ENCODE data around the gene VLDLR.

VLDLR gene

DNA sequence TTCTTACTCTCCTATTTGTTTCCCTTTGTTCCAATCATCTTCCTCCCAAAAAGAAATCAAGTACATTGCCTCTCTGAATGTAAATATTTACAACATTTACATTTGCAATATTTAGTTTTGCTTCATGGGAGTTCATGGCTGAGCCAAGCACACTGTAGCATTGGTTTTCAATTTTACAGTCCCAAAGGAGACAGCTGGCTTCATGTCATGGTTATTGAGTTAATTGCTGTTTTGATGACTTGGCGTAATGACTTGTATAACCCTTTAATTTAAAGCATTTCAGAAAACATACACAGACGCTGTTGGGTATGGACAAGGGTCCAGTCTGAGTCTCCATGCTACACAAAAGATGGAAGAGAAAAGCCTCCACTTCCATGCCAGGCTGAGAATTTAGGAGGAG is 25.6 kb upstream of the VLDLR start:
- no peak for DNase-seq (ENCODE audit: low read depth, low spot score)
- H3K4me3 ChIP-seq (ENCODE audit: low read depth, low read length): no peak overlapping the region
- in situ Hi-C loops (cut with HindIII; ENCODE audit: low sequenced_read_pairs): no loop called here
- TF ChIP-seq, protein P1, sequence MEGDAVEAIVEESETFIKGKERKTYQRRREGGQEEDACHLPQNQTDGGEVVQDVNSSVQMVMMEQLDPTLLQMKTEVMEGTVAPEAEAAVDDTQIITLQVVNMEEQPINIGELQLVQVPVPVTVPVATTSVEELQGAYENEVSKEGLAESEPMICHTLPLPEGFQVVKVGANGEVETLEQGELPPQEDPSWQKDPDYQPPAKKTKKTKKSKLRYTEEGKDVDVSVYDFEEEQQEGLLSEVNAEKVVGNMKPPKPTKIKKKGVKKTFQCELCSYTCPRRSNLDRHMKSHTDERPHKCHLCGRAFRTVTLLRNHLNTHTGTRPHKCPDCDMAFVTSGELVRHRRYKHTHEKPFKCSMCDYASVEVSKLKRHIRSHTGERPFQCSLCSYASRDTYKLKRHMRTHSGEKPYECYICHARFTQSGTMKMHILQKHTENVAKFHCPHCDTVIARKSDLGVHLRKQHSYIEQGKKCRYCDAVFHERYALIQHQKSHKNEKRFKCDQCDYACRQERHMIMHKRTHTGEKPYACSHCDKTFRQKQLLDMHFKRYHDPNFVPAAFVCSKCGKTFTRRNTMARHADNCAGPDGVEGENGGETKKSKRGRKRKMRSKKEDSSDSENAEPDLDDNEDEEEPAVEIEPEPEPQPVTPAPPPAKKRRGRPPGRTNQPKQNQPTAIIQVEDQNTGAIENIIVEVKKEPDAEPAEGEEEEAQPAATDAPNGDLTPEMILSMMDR (IDR thresholded peaks at IDR 0.05; ENCODE audit: low read depth, low read length): no peak

DNA sequence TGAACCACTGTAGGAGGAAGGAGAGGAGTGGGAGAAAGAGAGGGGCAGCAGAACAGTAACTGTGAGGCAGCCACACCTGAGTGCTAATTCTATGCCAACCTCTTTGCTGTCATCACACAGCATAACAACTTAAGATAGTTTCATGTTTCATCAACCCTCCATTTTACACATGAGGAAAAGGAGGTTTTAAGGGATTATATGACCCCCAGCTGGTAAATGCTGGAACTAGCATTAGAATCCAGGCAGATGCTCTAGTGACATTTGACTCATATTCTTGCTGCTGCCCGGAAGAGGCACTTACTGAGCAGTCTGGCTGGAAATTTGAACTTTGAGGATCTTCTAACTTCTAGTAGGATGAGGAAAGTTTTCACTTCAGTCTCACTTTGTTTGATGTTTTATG is 24.1 kb upstream of the VLDLR start:
- TF ChIP-seq, protein P1 (IDR thresholded peaks at IDR 0.05; ENCODE audit: low read depth, low read length): no peak
- no peak overlapping the region for H3K4me3 ChIP-seq (ENCODE audit: low read depth, low read length)
- no peak for DNase-seq (ENCODE audit: low read depth, low spot score)
- in situ Hi-C loops (cut with HindIII; ENCODE audit: low sequenced_read_pairs): no loop called here

DNA sequence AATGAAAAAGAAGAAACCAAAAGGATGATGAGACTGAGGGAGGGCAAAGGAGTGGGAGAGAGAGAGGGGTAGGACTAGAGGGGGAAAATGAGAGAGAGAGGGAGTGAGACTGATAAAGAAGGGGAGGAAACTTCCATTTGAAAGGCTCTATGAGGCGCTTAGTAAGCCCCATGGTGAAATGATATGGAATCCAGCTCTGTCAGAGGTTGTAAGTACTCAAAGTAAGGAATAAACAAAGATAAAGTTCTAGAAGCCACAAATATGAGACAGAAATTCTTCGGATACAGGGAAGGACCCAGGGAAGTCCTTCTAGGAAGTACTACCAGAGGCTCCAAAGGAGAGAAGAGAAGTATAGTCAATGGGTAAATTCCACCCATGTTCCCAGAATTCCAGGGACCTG is 21.7 kb upstream of the VLDLR start:
- TF ChIP-seq, protein P1 (IDR thresholded peaks at IDR 0.05; ENCODE audit: low read depth, low read length): no peak
- in situ Hi-C loops (cut with HindIII; ENCODE audit: low sequenced_read_pairs): no loop called here
- no peak for DNase-seq (ENCODE audit: low read depth, low spot score)
- H3K4me3 ChIP-seq (ENCODE audit: low read depth, low read length): no peak overlapping the region

DNA sequence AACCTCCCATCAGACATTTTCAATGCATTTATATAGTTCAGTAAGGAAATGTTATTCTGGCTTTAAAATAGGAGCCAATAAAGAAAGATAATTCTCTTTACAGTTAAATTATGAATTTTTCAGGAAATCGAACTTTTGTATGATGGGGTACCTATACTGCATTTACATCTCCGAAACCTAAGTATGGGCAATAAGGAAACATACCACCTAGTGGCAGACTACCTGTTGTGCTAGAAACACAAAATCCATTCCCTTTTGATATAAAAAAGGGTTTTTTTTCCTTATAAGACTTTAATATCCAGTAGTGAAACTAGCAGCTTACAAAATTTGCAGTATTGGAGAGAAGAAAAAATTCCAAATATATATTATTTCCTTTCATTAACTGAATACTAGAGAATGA is 21.3 kb upstream of the VLDLR start:
- DNase-seq (ENCODE audit: low read depth, low spot score): no peak
- in situ Hi-C loops (cut with HindIII; ENCODE audit: low sequenced_read_pairs): no loop called here
- no peak overlapping the region for H3K4me3 ChIP-seq (ENCODE audit: low read depth, low read length)
- TF ChIP-seq, protein P1 (IDR thresholded peaks at IDR 0.05; ENCODE audit: low read depth, low read length): no peak

DNA sequence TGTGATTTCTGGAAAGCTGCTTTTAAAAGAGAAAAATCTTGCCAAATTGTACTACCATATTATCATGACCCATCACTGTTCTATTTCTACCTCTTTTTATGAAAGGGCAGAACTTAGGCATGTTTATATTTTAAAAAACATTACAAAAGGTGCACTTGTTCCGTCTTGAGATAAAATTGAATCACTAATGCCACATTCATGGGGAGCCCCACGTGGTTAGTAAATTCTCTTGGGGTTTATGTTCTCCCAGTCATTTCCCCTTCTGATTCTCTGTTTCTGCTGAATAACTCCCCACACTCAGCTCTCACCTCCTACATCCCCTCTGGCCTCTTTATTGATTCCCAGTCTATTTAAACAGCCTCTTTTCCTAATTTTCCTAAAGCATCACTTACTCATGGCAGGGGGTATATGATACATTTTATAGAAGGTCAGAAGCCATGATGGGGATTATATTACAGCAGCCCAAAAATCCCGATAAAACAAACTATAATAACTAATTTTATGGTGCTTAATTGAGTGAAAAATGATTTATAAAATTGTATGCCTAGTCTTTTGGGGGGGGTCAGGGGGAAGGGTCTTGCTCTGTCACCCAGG is 19.7 kb upstream of the VLDLR start:
- no peak overlapping the region for H3K4me3 ChIP-seq (ENCODE audit: low read depth, low read length)
- DNase-seq (ENCODE audit: low read depth, low spot score): no peak
- in situ Hi-C loops (cut with HindIII; ENCODE audit: low sequenced_read_pairs): no loop called here
- TF ChIP-seq, protein P1 (IDR thresholded peaks at IDR 0.05; ENCODE audit: low read depth, low read length): no peak

DNA sequence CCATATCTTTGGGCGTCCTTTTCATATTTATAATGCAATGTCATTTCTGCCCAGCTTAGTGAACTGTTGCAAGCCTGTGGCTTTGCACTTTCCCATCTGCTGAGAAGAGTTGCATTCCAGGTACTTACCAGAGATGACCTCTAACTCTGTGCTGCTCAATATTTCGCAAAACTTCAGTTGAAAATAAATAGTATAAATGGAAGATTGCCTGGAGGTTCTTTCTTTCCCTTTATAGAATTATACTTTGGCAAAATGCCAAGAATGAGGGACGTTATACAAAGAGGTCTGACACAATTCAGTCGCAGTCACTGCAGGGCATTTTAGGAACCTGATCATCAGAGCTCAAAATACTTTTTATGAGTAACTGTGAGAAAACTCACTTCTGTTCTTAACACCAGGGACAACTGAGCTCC is 18.9 kb upstream of the VLDLR start:
- no peak for DNase-seq (ENCODE audit: low read depth, low spot score)
- in situ Hi-C loops (cut with HindIII; ENCODE audit: low sequenced_read_pairs): no loop called here
- H3K4me3 ChIP-seq (ENCODE audit: low read depth, low read length): no peak overlapping the region
- TF ChIP-seq, protein P1 (IDR thresholded peaks at IDR 0.05; ENCODE audit: low read depth, low read length): no peak

DNA sequence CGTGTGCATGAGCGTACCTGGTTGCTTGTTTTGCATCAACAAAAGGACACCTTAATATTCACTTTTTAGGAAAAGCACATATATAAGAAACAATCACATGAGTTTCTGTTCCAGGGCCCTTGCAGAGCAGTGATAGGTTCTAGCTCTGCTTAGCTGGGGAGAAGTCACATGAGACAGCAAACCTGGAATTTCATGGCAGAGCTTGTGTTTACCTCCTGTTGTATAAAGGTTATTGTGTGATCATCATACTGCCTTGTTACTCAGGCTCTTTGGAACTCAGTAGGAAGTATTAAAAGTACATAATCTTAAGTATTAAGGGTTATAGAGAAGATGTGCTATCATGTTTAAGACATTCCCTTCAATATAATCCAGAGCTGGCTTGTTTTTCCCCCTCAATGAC is 18.0 kb upstream of the VLDLR start:
- no peak overlapping the region for H3K4me3 ChIP-seq (ENCODE audit: low read depth, low read length)
- DNase-seq (ENCODE audit: low read depth, low spot score): no peak
- in situ Hi-C loops (cut with HindIII; ENCODE audit: low sequenced_read_pairs): no loop called here
- TF ChIP-seq, protein P1 (IDR thresholded peaks at IDR 0.05; ENCODE audit: low read depth, low read length): no peak
